Testis (tissue), 3 donors: ENCODE measurements around the gene PCNX3. TPM values are rescaled to one million over a fixed set of nuclear protein-coding genes. Genes with fewer than 3 reads are reported as not detected.
A peak's percentile ranks its signal among the peaks of the same experiment; 100 is the strongest.

Experiments
- DNase-seq: peaks from one replicate; pipeline ENCODE4 v3.0.0-alpha.2; 2019
- H3K27ac ChIP-seq, 2 donors: fragments of 200-600 bp; sonication (generic); one replicate each; pipeline ENCODE4 v1.5.1; 2019
- H3K27me3 ChIP-seq: fragments of 200-600 bp; sonication (generic); one replicate; pipeline ENCODE4 v1.5.1; 2019
- H3K36me3 ChIP-seq: fragments of 200-600 bp; sonication (generic); one replicate; pipeline ENCODE4 v1.5.1; 2017; ENCODE audit warnings: low read depth; ENCODE audit errors: missing control alignments
- H3K4me1 ChIP-seq: fragments of 200-600 bp; sonication (generic); one replicate; pipeline ENCODE4 v1.5.1; 2019
- H3K4me3 ChIP-seq, 2 donors: fragments of 200-600 bp; sonication (generic); one replicate each; pipeline ENCODE4 v1.5.1; 2017 to 2019
- H3K9me3 ChIP-seq: fragments of 200-600 bp; sonication (generic); one replicate; pipeline ENCODE4 v1.5.1; 2017
- CTCF ChIP-seq, 3 experiments: fragments of 450-650 bp in 2 of 3; fragments of 200-600 bp in 1 of 3; sonication (generic) in 1 of 3; IDR thresholded peaks; one replicate each; pipeline ENCODE4 v1.5.1; 2016 to 2019; ENCODE audit warnings: antibody characterized with exemption in 3 of 3, mild to moderate bottlenecking in 2 of 3, moderate library complexity in 1 of 3
- POLR2A ChIP-seq: fragments of 450-650 bp; IDR thresholded peaks from one replicate; pipeline ENCODE4 v1.6.1; 2017; ENCODE audit warnings: antibody characterized with exemption, mild to moderate bottlenecking, moderate library complexity
- WGBS, 2 donors: methylation state at CpG; one replicate each; pipeline ENCODE4 v1.1.5; 2018; 5-methylcytosine and 5-hydroxymethylcytosine counted together
- intact Hi-C: fragments of 100-400 bp; cut with DNase I; formaldehyde crosslinking; loops from one replicate; pipeline ENCODE4 v1.15.1; 2023; ENCODE audit warnings: low total_unique reads
- polyA plus RNA-seq: library from polyadenylated mRNA; stranded (reverse); fragments of 350-450 nt; fragmentation: Illumina TruSeq; extraction: RNeasy Lipid Tissue Mini Kit (QIAGEN cat#74804); gene quantifications from one replicate; pipeline ENCODE4 v1.2.3, GENCODE V29; 2014; ENCODE audit warnings: low read depth, low replicate concordance; ENCODE audit not compliant: insufficient read depth
- total RNA-seq, 2 donors: library from RNA; depleted of rRNA; stranded (reverse); fragments of >200 nt; gene quantifications; one replicate each; pipeline ENCODE4 v1.2.3, GENCODE V29; 2016

Gene PCNX3
- total and polyA plus RNA-seq, 3 donors from 2014 or later, result 61.4 to 87.6 (median 78.4) TPM

GRCh38 chr11:65606876-65607613 lies 8.5 kb upstream of the PCNX3 start:
- Histone ChIP-seq H3K27ac (peak overlapping the region; percentile 69 to 75), H3K9me3 (no peaks in the 10 kb centered on the region), H3K36me3 (no peaks in the 10 kb centered on the region), H3K4me1 (peaks cover 36% of the 10 kb centered on the region), H3K4me3 (peak overlapping the region; percentile 46 to 47), H3K27me3 (no peaks in the 10 kb centered on the region)
- TF ChIP-seq CTCF (IDR thresholded peaks at IDR 0.05) (no peak), POLR2A (no peak)
- intact Hi-C loops, result no loop called here
- DNase-seq, result peak; percentile 94
- 33 to 41% methylated on average over 59 to 60 of the region's 67 CpGs for WGBS, 2 donors

GRCh38 chr11:65607614-65608426 lies 7.8 kb upstream of the PCNX3 start:
- intact Hi-C loops, result no loop called here
- DNase-seq, result no peak

GRCh38 chr11:65609229-65609628 lies 6.3 kb upstream of the PCNX3 start:
- Histone ChIP-seq H3K27ac (no peak overlapping the region), H3K27me3 (no peaks in the 10 kb centered on the region), H3K36me3 (no peaks in the 10 kb centered on the region), H3K4me1 (peaks cover 52% of the 10 kb centered on the region), H3K9me3 (no peaks in the 10 kb centered on the region), H3K4me3 (no peak overlapping the region)
- 45 to 57% methylated on average over 3 of the region's 3 CpGs for WGBS, 2 donors
- TF ChIP-seq CTCF (IDR thresholded peaks at IDR 0.05) (no peak), POLR2A (no peak)
- intact Hi-C loops, result no loop called here
- no peak for DNase-seq

More at GRCh38 chr11:65607614-65608426, 7.8 kb upstream of the PCNX3 start:
- TF ChIP-seq CTCF (IDR thresholded peaks at IDR 0.05), result no peak
- no peak for TF ChIP-seq POLR2A
- Histone ChIP-seq H3K27ac (no peak overlapping the region), H3K27me3 (no peaks in the 10 kb centered on the region), H3K4me1 (peaks cover 44% of the 10 kb centered on the region), H3K36me3 (no peaks in the 10 kb centered on the region), H3K9me3 (no peaks in the 10 kb centered on the region), H3K4me3 (peak overlapping the region; percentile 46 to 47)
- WGBS, 2 donors, result 68 to 75% methylated on average over 21 to 31 of the region's 37 CpGs

- peaks cover 52% of the 10 kb centered on the region for H3K4me1 ChIP-seq
- no peak overlapping the region for H3K4me3 ChIP-seq
- 53 to 73% methylated on average over 4 to 5 of the region's 5 CpGs for WGBS, 2 donors
- no peak overlapping the region for H3K27ac ChIP-seq
- H3K27me3 ChIP-seq, result no peaks in the 10 kb centered on the region
- no peaks in the 10 kb centered on the region for H3K36me3 ChIP-seq
- H3K9me3 ChIP-seq, result no peaks in the 10 kb centered on the region
- DNase-seq, result no peak
- no peak for TF ChIP-seq POLR2A
- no peak for TF ChIP-seq CTCF (IDR thresholded peaks at IDR 0.05)
- intact Hi-C loops, result no loop called here
These were observed 5.9 kb upstream of the PCNX3 start for GRCh38 chr11:65609665-65610064.
